Mucosa of stomach (tissue), 1 donor: ENCODE results near the gene CAMSAP2.

Experiments
- H3K27me3 ChIP-seq: one replicate; pipeline ENCODE4 v1.7.0; 2013; ENCODE audit warnings: mild to moderate bottlenecking, low read length; ENCODE audit not compliant: control insufficient read depth, insufficient read depth
- H3K36me3 ChIP-seq: one replicate; pipeline ENCODE4 v1.7.0; 2013; ENCODE audit warnings: low read length; ENCODE audit not compliant: control insufficient read depth, insufficient read depth
- H3K4me1 ChIP-seq: one replicate; pipeline ENCODE4 v1.7.0; 2013; ENCODE audit warnings: mild to moderate bottlenecking, low read length; ENCODE audit not compliant: control insufficient read depth, insufficient read depth
- H3K4me3 ChIP-seq: one replicate; pipeline ENCODE4 v1.7.0; 2013; ENCODE audit warnings: low read length
- H3K9ac ChIP-seq: one replicate; pipeline ENCODE4 v1.7.0; 2013; ENCODE audit warnings: mild to moderate bottlenecking, low read length, moderate library complexity
- H3K9me3 ChIP-seq: one replicate; pipeline ENCODE4 v1.7.0; 2013; ENCODE audit warnings: mild to moderate bottlenecking, low read length, moderate library complexity; ENCODE audit not compliant: control insufficient read depth
- donor health status: Pancreatic carcinoma.

Gene CAMSAP2

DNA sequence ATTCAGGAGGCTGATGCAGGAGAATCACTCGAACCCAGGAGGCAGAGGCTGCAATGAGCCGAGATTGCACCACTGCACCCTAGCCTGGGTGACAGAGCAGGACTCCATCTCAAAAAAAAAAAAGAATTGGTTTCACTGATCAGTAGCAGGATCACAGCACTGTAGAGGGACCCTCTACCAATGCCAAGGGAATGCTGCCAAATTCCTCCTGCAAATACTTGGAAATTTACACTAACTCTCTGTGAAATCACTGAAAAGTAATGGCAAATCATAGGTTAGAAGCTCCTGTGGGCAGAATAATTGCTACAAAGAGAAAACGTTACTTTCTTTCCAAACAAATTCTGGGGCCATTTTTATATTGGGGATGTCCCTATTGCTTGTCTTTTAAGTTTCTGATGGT is 127.4 kb downstream of the CAMSAP2 start:
- H3K36me3 ChIP-seq = no peaks in the 10 kb centered on the region
- H3K4me3 ChIP-seq = no peak overlapping the region
- no peaks in the 10 kb centered on the region for H3K4me1 ChIP-seq
- peaks cover 10% of the 10 kb centered on the region for H3K27me3 ChIP-seq
- no peaks in the 10 kb centered on the region for H3K9me3 ChIP-seq
- no peak overlapping the region for H3K9ac ChIP-seq

GRCh38 chr1:200866521-200866920 is 127.8 kb downstream of the CAMSAP2 start:
- no peaks in the 10 kb centered on the region for H3K9me3 ChIP-seq
- no peak overlapping the region for H3K9ac ChIP-seq
- H3K27me3 ChIP-seq = peaks cover 14% of the 10 kb centered on the region
- no peak overlapping the region for H3K4me3 ChIP-seq
- no peaks in the 10 kb centered on the region for H3K36me3 ChIP-seq
- H3K4me1 ChIP-seq = no peaks in the 10 kb centered on the region

GRCh38 chr1:200867018-200867811 is 128.5 kb downstream of the CAMSAP2 start:
- Histone ChIP-seq H3K9ac (no peak overlapping the region), H3K9me3 (no peaks in the 10 kb centered on the region), H3K36me3 (no peaks in the 10 kb centered on the region), H3K27me3 (peaks cover 21% of the 10 kb centered on the region), H3K4me1 (no peaks in the 10 kb centered on the region), H3K4me3 (no peak overlapping the region)

- Histone ChIP-seq H3K27me3 (peaks cover 42% of the 10 kb centered on the region), H3K9ac (no peak overlapping the region), H3K9me3 (no peaks in the 10 kb centered on the region), H3K4me3 (no peak overlapping the region), H3K36me3 (no peaks in the 10 kb centered on the region), H3K4me1 (peaks cover 13% of the 10 kb centered on the region)
Measured at GRCh38 chr1:200869376-200869752, 130.7 kb downstream of the CAMSAP2 start.

GRCh38 chr1:200869753-200870391 is 131.2 kb downstream of the CAMSAP2 start:
- peaks cover 13% of the 10 kb centered on the region for H3K4me1 ChIP-seq
- H3K36me3 ChIP-seq = no peaks in the 10 kb centered on the region
- no peak overlapping the region for H3K4me3 ChIP-seq
- H3K27me3 ChIP-seq = peaks cover 46% of the 10 kb centered on the region
- H3K9ac ChIP-seq = no peak overlapping the region
- no peaks in the 10 kb centered on the region for H3K9me3 ChIP-seq

DNA sequence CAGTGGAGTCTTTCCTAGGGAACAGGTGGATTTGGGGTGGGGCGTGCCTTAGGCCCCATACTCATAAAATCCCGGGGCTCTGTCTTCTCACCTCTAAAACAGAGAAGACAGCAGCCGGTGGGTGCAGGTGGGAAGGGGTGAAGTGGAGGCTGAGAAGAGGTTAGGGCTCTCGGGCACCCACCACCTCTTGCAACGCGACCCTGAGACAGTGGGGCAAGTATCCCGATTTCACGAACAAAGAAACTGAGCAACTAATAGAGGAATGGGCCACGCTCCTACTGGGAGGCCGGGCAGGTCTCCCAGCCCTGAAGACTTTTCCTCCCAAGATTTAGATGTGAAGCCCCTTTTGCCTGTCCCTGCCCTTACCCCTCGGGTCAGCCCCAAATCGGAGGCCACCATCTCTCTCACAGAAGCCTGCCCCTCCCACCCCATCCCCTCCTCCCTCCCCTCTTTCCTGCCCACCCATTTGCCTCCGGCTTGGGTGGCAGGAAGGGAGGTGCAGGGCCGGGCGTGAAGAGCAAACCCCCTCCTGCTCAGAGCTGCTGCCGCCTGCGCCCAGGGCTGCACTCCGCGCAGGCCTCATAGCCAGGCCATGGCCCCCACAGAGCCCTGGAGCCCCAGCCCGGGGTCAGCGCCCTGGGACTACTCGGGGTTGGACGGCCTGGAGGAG is 133.9 kb downstream of the CAMSAP2 start, which contains the start of gene GPR25:
Gene GPR25, plus strand, starts transcription at position 536 of the 670 bp plus-strand sequence. Its CDS starts 57 bp downstream, at position 593.
- Histone ChIP-seq H3K9me3 (no peaks in the 10 kb centered on the region), H3K36me3 (no peaks in the 10 kb centered on the region), H3K9ac (no peak within 1 kb of the TSS), H3K4me3 (no peak within 1 kb of the TSS), H3K4me1 (peaks cover 13% of the 10 kb centered on the region), H3K27me3 (peaks cover 56% of the 10 kb centered on the region)

- Histone ChIP-seq H3K4me3 (no peak overlapping the region), H3K27me3 (peaks cover 56% of the 10 kb centered on the region), H3K4me1 (peaks cover 13% of the 10 kb centered on the region), H3K36me3 (no peaks in the 10 kb centered on the region), H3K9me3 (no peaks in the 10 kb centered on the region), H3K9ac (no peak overlapping the region)
Measured at GRCh38 chr1:200873116-200873670, 134.5 kb downstream of the CAMSAP2 start.

DNA sequence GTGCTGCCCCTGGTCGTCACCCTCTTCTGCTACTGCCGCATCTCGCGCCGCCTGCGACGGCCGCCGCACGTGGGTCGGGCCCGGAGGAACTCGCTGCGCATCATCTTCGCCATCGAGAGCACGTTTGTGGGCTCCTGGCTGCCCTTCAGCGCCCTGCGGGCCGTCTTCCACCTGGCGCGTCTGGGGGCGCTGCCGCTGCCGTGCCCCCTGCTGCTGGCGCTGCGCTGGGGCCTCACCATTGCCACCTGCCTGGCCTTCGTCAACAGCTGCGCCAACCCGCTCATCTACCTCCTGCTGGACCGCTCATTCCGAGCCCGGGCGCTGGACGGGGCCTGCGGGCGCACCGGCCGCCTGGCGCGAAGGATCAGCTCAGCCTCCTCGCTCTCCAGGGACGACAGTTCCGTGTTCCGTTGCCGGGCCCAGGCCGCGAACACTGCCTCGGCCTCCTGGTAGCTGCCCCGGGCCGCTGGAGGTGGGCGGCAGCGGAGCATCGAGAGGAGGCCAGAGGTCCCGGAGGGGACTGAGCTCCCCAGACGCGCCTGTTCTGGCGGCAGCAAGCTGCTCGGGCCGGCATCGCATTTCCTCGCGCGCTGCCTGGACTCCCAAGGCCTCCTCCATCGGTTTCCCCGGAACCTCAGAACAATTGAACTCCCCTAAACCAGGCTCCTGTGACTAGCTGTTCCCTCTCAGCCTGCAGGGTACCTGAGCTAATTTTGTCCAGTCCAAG is 135.1 kb downstream of the CAMSAP2 start:
- no peaks in the 10 kb centered on the region for H3K36me3 ChIP-seq
- no peak overlapping the region for H3K4me3 ChIP-seq
- no peaks in the 10 kb centered on the region for H3K9me3 ChIP-seq
- peaks cover 56% of the 10 kb centered on the region for H3K27me3 ChIP-seq
- H3K9ac ChIP-seq = no peak overlapping the region
- peaks cover 13% of the 10 kb centered on the region for H3K4me1 ChIP-seq

- H3K27me3 ChIP-seq = peaks cover 52% of the 10 kb centered on the region
- no peaks in the 10 kb centered on the region for H3K9me3 ChIP-seq
- peaks cover 13% of the 10 kb centered on the region for H3K4me1 ChIP-seq
- no peaks in the 10 kb centered on the region for H3K36me3 ChIP-seq
- no peak overlapping the region for H3K4me3 ChIP-seq
- no peak overlapping the region for H3K9ac ChIP-seq
Measured at GRCh38 chr1:200874694-200875093, 136.0 kb downstream of the CAMSAP2 start.

DNA sequence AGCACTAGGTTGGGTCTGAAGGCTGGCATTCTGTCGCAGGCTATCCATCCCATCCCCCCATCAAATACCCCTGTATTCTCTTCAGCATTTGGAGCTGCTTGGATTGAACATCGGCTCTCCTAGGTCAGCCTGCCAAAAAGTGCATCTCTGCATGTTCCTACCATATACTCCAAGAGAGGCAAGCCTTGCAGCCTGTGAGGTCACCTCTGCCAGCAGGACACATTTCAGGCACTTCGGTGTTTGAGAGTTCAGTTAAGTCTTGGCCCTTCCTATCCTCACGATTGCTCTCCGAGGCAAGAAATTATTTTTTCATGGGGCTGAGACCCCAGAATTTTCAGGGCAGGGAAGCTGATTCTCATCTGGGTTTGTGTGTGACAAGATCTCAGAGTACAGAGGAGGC is 136.7 kb downstream of the CAMSAP2 start:
- Histone ChIP-seq H3K4me3 (no peak overlapping the region), H3K9me3 (no peaks in the 10 kb centered on the region), H3K9ac (no peak overlapping the region), H3K27me3 (peaks cover 48% of the 10 kb centered on the region), H3K4me1 (peaks cover 13% of the 10 kb centered on the region), H3K36me3 (no peaks in the 10 kb centered on the region)

DNA sequence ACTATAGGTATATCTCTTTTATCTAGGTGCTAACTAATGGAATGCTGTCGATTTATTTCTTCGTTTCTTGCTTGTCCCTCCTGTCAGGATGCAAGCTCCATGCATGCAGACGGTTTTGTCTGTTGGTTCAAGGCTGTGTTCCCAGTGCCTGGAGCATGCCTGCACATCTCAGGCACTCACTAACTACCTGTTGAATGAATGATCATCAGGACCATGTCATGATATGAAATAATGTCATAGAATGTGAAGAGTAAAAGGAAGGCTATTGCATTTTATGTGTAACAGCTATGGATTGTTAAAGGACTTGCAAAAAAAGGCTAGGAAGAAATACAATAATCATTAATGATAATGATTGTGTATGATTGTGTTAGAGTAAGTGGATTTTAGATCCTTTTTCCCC is 138.3 kb downstream of the CAMSAP2 start:
- H3K27me3 ChIP-seq = peaks cover 37% of the 10 kb centered on the region
- H3K36me3 ChIP-seq = no peaks in the 10 kb centered on the region
- H3K4me1 ChIP-seq = peaks cover 13% of the 10 kb centered on the region
- H3K9me3 ChIP-seq = no peaks in the 10 kb centered on the region
- H3K4me3 ChIP-seq = no peak overlapping the region
- no peak overlapping the region for H3K9ac ChIP-seq
